Cardiac fibroblast (primary cell): ENCODE data around the gene FBXL3.

Experiments
- DNase-seq, 2 donors: peaks; one replicate each; pipeline versions ENCODE4 v3.0.0 to v3.0.0-alpha.2; 2010; ENCODE audit warnings: low read depth in 2 of 2
- H3K4me3 ChIP-seq, 2 donors: replicated peaks in 1 of 2; 1 replicate in 1 of 2; 2 replicates in 1 of 2; pipeline ENCODE4 v1.5.1; 2011; ENCODE audit warnings: low read depth in 2 of 2, low read length in 2 of 2, mild to moderate bottlenecking in 2 of 2, moderate library complexity in 1 of 2
- CTCF ChIP-seq: IDR thresholded peaks from one replicate; pipeline ENCODE4 v1.5.1; 2011; ENCODE audit warnings: low read depth, mild to moderate bottlenecking, low read length, inconsistent platforms

The FBXL3 gene

GRCh38 chr13:77029436-77029835 lies 2.5 kb upstream of the FBXL3 start:
- no peak overlapping the region for H3K4me3 ChIP-seq
- no peak for TF ChIP-seq CTCF

GRCh38 chr13:77028202-77028601 lies 1.2 kb upstream of the FBXL3 start:
- H3K4me3 ChIP-seq = peak overlapping the region in 1 of 2 donors; percentile 73
- DNase-seq = peak; percentile 36 to 60
- TF ChIP-seq CTCF = no peak

More at GRCh38 chr13:77029436-77029835, 2.5 kb upstream of the FBXL3 start:
- no peak for DNase-seq

- peak overlapping the region; percentile 73 to 80 for H3K4me3 ChIP-seq
- peak; percentile 72 to 75 for DNase-seq
- TF ChIP-seq CTCF = no peak
Measured at GRCh38 chr13:77026255-77026860, 601 bp downstream of the FBXL3 start.

GRCh38 chr13:77022341-77022740 lies 4.6 kb downstream of the FBXL3 start:
- TF ChIP-seq CTCF = no peak
- peak; percentile 45 to 69 for DNase-seq
- no peak overlapping the region for H3K4me3 ChIP-seq

GRCh38 chr13:77019756-77020155 lies 7.2 kb downstream of the FBXL3 start:
- H3K4me3 ChIP-seq = no peak overlapping the region
- TF ChIP-seq CTCF = no peak

GRCh38 chr13:77016888-77017623 lies 9.9 kb downstream of the FBXL3 start:
- peak in 1 of 2 donors; percentile 35 for DNase-seq
- H3K4me3 ChIP-seq = no peak overlapping the region
- no peak for TF ChIP-seq CTCF

More at GRCh38 chr13:77019756-77020155, 7.2 kb downstream of the FBXL3 start:
- no peak for DNase-seq
